ENCODE data around the gene MAST3. TPM values are rescaled to one million over a fixed set of nuclear protein-coding genes. Genes with fewer than 3 reads are reported as not detected.

The MAST3 gene
- total RNA-seq, 2 donors from 2014 or later, result 33.6 to 38.6 TPM

DNA sequence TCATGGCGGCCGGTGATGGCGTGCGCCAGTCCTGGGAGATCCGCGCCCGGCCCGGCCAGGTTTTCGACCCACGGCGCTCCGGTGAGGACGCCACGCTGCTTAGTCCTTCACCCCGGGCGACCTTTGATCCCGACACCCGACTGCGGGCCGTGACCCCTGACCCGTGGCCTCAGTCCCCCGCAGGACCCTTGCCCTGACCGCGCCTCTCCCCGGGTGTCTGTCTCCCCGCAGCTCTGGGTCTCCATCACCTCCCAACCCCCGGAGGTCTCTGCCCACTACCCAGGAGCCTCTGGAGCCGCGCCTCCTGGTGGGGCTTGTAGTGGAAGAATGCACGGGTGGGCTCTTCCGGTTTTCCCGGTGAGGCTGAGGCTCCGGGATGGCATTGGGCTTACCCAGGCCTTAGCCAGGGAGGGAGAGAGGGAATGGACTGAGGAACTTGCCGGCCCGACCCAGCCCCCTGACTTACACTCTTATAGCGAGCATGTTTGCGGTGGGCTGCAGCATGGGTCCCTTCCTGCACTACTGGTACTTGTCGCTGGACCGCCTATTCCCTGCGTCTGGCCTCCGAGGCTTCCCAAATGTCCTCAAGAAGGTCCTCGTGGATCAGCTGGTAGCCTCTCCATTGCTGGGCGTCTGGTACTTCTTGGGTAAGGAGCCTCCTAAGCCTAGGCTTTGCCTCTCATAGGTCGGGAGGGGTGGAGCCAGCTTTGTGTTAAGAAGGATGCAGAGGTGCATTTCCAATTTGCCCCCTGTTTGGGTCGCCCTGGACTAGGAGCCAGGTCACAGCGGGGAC is 96.0 kb downstream of the MAST3 start:
- ATAC-seq (peak; percentile 6), DNase-seq (peak; percentile 48 to 57)
- intact Hi-C loops (cut with DNase I, micrococcal nuclease), result no loop called here

DNA sequence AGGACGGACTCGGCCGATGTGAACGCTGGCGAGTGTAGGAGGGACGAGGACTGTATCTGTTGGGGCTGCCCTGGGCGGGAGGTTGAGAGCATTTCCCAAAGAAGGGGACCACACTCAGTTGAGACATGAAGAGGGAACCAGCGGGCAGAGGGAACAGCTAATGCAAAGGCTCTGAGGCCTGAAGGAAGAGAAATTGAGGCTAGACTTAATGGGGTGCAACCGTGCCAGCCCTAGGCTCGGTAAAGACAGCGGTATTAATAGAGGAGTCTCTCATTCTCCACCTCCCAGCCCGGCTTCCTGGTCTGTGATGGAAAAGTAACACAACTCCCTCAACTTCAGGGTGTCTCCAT is 96.6 kb downstream of the MAST3 start:
- DNase-seq (no peak), ATAC-seq (no peak)
- intact Hi-C loops (cut with DNase I, micrococcal nuclease), result no loop called here

DNA sequence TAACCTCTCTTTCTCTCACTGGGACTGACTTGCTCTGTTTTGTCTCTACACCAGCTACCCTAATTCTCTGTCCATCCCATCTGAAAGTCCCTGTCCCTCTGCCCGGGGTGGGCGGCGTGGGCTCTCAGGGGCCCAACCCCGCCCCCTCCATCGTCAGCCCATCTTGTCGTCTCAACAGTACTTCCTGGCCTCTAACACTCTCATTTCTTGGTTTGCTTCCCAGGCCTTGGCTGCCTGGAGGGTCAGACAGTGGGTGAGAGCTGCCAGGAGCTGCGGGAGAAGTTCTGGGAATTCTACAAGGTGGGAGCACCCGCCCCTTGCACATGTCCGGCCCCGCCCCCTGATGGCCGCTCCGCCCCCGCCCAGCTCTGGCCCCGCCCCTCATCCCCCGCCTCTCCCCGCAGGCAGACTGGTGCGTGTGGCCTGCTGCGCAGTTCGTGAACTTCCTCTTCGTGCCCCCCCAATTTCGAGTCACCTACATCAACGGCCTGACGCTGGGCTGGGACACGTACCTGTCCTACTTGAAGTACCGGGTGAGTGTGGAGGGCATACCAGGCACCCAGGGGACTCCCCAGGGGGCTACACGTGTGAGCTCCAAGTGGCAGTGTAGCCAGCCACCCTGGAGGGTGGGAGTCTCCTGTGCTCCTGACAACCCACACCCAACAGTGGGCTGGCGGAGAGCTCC is 97.1 kb downstream of the MAST3 start:
- intact Hi-C loops (cut with DNase I, micrococcal nuclease), result no loop called here
- ATAC-seq, result no peak
- DNase-seq, result peak; percentile 57 to 66

DNA sequence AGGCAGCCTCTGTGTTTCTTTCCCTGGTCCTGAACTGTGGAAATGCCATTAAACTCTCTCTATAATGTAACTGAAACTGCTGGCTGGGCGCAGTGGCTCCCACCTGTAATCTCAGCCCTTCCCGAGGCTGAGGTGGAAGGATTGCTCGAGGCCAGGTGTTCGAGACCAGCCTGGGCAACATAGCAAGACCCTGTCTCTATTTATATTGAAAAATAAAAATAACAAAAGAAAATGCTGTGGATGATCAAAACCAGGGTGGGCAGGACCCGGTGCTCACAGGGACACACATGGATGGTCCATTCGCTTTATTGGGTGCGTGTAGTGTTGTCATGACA is 98.9 kb downstream of the MAST3 start:
- ATAC-seq, result no peak
- DNase-seq, result no peak
- intact Hi-C loops (cut with DNase I, micrococcal nuclease), result no loop called here

DNA sequence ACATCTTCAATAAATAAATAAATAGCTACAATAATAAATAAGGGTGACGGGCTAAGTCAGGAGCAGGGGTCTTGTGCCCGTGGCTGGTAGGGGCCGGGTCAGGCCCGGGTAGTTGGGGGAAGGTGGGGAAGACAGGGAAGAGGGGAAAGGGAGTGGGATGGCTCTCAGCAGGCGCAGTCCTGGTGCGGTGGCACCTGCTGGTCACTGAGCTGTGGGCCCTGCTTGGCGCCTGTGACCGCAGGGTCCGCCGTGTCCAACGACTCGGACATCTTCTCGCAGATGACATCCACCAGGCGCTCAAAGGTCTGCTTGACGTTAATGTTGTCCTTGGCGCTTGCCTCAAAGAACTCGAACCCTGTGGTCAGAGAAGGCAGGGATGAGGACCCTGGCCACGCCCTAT is 99.7 kb downstream of the MAST3 start:
- intact Hi-C loops (cut with DNase I, micrococcal nuclease), result no loop called here
- DNase-seq (no peak), ATAC-seq (no peak)

DNA sequence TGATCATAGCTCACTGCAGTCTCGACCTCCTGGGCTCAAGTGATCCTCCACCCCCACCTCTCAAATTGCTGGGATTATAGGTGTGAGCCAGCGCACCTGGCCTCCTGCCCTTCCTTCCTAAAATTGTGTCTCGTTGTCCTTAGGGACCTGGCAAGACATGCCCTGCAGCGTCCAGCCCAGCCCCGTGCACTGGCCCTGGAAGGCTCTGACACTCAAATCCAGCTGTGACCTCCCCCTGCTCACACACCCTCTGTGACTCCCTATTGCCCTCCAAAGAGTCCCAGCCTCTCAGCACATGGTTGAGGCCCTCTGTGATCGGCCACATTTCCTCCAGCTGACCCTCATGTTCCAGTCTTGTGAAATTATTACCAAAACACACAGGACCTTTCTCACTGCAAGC is 100.4 kb downstream of the MAST3 start:
- ATAC-seq (no peak), DNase-seq (no peak)
- intact Hi-C loops (cut with DNase I, micrococcal nuclease), result no loop called here

DNA sequence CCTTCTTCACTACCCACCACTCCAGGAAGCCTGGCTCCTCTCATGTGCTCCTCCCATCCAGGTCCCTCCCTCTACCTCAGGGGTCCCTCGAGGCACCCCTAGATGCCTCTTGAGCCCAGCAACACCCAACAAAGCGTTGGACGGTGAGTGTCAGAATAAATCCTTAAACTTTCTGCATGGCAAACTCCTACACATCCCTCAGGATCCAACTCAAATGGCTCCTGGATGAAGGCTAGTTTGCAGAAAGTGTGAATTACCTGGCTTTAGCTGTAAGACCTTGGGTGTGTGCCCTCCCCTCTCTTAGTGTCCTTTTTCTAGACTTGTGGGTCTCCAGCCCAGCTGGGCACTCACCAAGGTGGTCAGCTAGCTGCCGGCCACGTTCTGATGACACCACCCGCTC is 100.8 kb downstream of the MAST3 start:
- DNase-seq (no peak), ATAC-seq (no peak)
- intact Hi-C loops (cut with DNase I, micrococcal nuclease), result no loop called here

Other genes starting within 250 kb of the MAST3 start
- 1 to 10 TPM; 2.7 to 3.7 TPM for gene JAK3, start 249.8 kb upstream of the MAST3 start, total RNA-seq
- gene RPL18A, start 237.9 kb upstream of the MAST3 start, total RNA-seq, result 1,000 to 10,000 TPM; 1,406 to 1,485 TPM
- gene SLC5A5, start 225.8 kb upstream of the MAST3 start, total RNA-seq, result not detected
- gene CCDC124, start 164.8 kb upstream of the MAST3 start, total RNA-seq, result 10 to 100 TPM; 39.5 to 51.5 TPM
- gene KCNN1, start 130.7 kb upstream of the MAST3 start, total RNA-seq, result under 1 TPM in 1 of 2 donors, not detected in 1; 0.14 TPM
- 10 to 100 TPM; 21.0 to 27.7 TPM for gene ARRDC2, start 89.6 kb upstream of the MAST3 start, total RNA-seq
- gene IL12RB1, start 10.8 kb upstream of the MAST3 start, total RNA-seq, result 1 to 10 TPM in 1 of 2 donors, under 1 TPM in 1; 0.98 to 3.9 TPM
- 10 to 100 TPM; 37.4 to 41.1 TPM for gene PIK3R2, start 55.4 kb downstream of the MAST3 start, total RNA-seq
- 10 to 100 TPM; 47.5 to 79.3 TPM for gene IFI30, start 76.0 kb downstream of the MAST3 start, total RNA-seq
- 10 to 100 TPM in 1 of 2 donors, 1 to 10 TPM in 1; 9.9 to 15.4 TPM for gene MPV17L2, start 95.4 kb downstream of the MAST3 start, total RNA-seq
- 1 to 10 TPM; 6.3 to 6.9 TPM for gene RAB3A, start 106.3 kb downstream of the MAST3 start, total RNA-seq
- gene PDE4C, start 128.7 kb downstream of the MAST3 start, total RNA-seq, result 1 to 10 TPM; 2.5 to 4.3 TPM
- 1 to 10 TPM; 4.3 to 6.1 TPM for gene IQCN, start 176.7 kb downstream of the MAST3 start, total RNA-seq
- 100 to 1,000 TPM; 361 to 374 TPM for gene JUND, start 183.8 kb downstream of the MAST3 start, total RNA-seq
- 100 to 1,000 TPM; 106 to 148 TPM for gene LSM4, start 225.3 kb downstream of the MAST3 start, total RNA-seq
- gene PGPEP1, start 242.8 kb downstream of the MAST3 start, total RNA-seq, result 100 to 1,000 TPM; 105 to 109 TPM